HG03095 (cell line): ENCODE data around the gene SDF4.

Experiments used
- ATAC-seq: cut with Tn5 transposase; IDR thresholded peaks from one replicate; pipeline ENCODE4 v1.9.1; 2021; ENCODE audit warnings: moderate library complexity; ENCODE audit not compliant: unreplicated experiment

Gene SDF4

DNA sequence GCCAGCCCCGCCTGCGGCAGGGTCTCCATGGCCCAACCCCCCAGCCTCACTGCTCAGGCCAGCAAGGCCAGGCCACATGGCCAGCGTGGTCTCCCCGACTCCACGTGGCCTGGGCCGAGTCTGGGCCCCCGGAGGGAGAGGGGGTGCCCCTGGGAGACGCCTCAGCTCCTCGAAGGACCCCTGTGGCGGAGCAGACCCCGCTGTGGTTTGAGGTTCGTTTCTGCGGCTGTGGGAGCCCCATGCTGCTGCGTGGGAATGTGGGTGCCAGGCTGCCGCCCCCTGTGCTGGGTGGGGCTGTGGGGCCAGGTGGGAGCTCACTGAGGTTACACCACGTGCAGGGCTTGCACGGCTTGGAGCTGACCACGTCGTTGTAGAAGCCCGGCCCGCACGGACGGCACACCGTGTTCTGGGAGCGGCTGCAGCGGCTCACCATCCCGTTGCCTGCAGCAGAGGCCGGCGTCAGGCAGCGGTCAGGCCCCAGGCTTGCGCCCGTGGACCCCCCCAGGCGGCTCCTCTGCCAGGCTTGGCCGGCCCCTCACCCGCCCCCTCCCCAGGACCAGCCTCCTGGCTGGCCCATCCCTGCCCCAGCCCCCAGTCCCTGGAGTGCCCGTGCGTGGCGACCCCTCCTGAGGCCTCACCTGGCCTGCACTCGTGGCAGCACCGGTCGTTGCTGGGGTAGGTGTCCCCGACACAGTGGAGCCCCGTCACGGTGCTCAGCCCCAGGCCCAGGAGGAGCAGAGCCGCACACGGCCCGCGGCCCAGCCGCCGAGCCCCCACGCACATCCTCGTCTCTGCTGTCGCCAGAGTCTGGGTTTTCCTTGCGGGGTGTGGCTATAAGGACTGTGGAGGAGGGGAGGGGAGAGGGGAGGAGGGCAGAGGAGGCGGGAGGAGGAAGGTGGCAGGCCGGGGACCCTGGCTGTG is 18.2 kb downstream of the SDF4 start, which contains the start of gene TNFRSF4:
Gene TNFRSF4, minus strand, starts transcription at position 809 of the 921 bp plus-strand sequence. Its CDS starts 26 bp downstream, at position 783.
- ATAC-seq, result no peak

DNA sequence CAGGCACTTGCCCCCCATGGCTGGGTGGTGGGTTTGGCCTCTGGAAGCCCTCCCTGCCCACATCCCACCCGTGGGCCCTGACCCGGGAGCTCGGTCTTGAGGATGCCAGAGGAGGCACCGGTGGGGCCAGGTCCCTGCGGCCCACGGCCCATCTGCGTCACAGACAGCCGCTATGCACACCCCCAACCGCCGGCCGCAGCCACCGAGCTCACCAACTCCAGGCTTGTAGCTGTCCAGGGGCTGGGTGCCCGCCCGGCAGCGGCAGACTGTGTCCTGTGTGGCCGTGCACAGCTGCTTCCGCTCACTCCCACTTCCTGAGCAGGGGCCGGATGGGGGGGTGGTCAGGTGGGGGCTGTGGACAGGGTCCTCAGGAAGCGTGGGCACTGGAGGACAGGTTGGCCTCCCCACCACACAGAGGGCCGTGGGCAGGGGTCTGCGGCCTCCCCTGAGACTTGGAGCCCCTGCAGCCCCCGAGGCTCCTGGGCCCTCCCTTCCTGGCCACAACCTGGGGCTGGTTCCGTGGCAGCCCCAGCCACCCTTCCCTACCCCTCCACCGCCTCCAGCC is 18.9 kb downstream of the SDF4 start:
- no peak for ATAC-seq

DNA sequence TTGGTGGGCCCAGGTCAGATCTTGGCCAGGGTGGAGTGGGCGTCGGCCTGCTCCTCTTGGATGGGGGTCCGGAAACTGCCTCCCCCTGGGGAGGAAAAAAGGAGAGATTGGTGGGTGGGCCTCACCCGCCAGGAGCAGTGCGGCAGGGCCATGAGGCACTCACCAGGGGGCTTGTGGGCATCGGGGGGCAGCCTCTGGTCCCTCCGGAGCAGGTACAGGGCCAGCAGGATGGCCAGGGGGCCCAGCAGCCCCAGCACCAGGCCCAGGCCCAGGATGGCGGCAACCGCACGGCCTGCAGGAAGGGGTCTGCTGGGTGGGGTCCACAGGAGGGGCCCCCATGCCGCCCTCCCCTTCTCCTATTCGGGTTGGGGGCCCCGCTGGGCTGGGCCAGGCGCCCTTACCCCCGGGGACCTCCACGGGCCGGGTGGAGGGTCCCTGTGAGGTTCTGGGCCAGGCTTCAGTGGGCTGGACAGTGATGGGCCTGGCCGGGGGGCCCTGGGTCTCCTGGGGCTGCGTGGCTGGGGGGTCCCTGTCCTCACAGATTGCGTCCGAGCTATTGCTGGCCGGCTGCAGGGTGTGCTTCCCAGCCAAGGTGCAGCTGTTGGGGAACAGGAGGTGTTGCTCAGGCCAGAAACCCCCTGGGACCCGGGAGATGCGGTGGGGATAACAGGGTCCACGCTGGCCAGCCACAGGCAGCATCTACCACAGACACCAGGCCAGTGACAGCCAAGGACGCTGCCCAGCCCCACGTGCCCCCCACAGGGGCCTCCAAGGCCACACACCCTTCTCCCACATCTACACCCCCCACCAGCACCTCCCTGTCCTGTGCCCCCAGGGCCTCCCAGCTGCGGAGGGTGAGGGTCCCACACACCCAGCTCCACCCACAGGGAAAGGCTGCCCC is 20.0 kb downstream of the SDF4 start:
- no peak for ATAC-seq

DNA sequence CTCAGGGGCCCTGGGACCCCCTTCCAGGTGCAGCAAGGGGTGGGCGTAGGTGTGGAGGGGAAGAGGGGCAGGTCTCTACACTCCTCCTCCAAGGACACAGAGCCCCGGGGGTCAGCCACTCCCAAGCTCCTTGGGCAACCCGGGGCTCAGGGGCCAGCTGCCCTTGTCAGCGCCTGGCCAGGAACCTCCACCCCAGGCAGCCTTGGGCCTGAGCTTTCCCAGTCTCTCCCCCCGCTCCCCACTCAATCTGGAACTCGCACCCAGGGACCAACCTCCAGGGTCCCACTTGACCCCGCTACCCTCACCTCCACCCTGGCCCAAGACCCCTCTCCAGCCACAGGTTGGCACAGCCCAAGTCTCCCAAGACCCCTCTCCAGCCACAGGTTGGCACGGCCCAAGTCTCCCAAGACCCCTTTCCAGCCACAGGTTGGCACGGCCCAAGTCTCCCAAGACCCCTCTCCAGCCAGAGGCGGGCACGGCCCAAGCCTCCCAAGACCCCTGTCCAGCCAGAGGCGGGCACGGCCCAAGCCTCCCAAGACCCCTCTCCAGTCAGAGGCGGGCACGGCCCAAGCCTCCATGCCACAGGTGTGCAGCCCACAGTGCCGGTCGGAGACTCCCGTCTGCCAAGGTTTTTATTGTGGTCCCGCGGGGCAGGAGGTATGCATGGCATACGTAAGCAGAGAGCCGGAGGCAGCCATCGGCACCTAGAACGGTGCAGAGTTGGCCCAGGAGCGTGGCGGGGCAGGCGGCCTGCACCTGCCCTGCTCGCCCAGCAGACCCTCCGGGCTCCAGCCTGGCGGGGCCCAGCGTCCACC is 20.9 kb downstream of the SDF4 start:
- no peak for ATAC-seq

DNA sequence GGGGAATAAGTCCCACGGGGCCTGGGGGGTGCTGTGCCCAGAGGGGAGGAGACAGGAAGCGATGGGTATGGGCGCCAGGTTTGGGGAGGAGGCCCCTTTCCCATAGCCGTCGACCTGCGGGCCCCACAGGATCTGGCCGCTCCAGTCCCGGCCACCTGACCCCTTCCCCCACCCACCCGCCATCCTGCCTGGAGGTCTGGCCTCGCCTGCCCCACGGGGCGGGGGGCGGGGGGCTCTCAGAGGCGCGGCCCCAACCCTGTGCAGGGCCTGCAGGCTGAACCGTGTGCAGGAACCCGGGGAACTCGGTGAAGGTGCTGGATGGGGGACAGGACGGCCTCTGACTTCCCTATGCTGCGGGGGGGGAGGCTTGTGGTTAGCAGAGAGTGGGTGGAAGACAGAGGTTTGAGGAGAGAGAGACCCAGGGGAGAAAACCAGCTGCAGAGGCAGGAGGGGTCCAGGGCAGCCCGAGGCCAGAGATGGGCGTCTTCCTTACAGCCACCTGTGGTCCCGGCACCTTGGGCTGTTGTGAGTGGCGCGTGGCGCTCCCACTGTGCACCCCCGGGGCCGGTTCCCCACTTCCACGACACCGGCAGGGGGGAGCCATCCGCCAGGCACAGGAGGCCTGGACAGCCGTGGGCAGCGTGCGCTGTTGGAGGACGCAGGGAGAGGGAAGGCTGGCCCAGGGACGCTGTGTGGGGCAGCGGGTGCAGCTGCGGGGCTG is 22.9 kb downstream of the SDF4 start:
- ATAC-seq, result no peak

DNA sequence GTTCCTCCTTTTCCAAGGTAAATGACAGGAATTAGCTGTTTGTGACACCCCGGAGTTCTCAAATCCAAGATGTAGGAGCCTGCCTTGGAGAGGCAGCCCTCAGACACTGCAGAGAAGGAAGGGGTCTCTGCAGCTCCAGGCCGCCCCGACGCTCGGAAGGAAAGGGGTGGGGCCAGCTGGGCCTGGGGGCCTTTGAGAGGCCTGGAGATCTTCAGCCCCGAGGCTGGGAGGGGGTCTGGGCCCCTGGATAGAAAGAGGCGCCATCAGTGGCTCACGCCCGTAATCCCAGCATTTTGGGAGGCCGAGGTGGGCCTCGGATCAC is 24.3 kb downstream of the SDF4 start:
- no peak for ATAC-seq

DNA sequence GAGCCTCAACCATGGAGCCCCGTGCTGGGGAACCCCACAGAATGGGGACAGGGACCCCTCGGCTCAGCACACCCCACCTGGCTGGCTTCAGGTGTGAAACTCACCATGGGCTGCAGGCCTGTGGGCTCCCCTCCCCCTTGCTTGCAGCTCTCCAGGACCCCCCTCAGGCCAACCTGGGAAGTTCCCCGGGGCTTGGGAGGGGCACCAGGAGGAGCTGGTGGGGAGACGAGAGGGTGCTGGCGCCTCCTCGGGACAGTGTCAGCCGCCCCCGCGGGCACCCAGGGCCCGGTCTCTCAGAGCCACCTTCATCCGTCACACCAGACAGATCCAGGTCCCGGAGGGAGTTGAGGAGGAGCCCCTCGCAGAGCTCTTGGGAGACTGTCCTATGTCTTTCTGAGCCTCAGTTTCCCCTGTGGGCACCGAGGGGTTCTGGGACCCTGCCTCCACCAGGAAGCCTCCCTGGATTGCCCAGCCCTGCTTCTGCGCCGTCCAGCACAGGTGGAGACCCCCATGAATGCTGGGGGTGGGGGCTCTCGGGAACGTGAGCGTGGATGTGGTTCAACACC is 24.8 kb downstream of the SDF4 start:
- ATAC-seq, result no peak

DNA sequence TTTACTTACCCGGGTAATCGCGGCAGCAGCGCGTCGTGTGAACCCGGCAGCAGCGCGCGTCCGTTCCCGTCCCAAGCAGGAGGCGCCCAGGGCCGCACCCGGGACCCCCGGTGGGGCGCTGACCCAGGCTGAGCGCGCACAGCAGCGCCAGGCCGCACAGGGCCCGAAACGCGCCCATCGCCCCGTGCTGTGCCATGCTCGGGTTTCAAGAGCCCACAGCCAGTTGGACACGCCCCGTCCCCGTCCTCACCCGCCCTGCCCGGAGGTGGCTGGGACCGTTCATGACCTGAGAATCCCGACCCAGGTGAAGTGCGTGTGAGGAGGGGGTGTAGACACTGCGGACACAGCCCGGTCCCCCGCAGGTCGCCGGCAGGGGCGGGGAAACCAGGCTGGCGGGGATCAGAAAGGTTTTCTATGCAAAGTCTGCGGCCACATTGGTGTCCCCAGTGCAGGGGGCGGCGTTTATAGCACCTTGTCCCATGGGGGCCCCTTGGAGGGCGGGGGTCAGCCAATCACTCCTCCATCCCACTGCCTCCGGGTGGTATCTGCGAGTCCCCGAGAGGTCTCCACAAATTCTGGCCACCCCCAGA is 25.3 kb downstream of the SDF4 start, which contains the start of gene TNFRSF18:
Gene TNFRSF18, minus strand, starts transcription at position 217 of the 590 bp plus-strand sequence. Its CDS starts 21 bp downstream, at position 196.
- no peak for ATAC-seq

DNA sequence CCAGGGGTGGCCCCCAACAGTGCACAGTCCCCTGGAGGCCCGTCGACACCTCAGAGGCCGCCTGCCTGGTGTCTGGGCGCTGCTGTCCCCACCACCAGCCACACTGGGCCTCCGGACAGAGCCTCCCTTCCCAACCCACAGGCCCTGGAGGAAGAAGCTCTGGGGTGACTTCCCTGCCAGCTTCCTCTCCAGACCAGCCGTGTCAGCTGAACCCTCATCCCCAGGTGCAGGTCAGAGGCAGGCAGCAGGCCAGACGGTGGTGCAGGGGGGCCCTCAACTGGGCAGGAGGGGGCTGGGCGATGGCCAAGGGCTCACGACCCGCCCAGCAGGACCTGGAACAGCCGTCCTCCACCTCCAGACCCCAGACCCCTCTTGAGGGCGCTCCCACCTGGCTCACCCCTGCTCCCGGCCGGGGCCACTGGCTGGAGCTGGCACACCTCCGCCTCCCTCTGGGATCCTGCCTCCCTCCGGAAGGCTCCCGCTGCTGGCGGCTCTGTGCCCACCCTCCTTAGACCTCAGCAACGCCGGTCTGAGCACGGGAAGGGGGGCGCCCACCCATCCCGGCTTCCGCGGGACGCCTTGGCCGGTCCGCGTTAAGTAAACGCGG is 25.9 kb downstream of the SDF4 start:
- ATAC-seq, result no peak

DNA sequence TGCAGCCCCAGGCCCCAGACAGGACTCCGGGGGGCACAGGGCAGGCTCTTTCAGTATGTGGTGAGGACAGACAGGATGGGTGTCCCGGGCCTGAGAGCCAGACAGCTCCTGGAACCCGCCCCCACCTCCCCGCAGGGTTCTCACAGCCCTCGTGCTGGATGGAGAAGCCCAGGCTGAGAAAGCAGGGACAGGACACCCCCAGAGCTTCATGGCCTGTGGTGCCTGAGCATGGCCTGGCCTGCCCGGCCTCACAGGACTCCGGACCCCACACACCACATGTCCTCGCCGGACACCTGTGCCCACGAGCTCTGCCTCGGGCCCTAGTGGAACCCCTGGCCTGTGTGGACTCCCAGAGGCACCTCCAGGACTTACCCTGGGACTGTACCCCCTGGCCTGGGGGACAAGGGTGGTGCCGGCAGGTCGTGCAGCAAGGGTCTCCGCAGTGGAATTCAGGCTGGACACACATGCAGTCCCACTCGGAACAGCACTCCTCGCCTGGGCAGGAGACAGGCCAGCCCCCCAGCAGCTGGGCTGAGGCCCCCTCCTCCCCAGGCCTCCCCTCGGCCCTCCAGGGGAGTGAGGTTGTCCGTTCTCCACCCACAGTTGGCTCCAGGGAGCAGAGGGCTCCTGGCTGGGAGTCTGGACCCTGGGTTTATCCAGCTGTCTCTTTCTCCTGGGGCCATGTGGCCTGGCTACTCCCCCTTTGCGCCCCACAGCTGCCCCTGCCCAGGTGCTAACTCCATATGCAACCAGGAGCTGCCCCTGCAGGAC is 26.6 kb downstream of the SDF4 start:
- ATAC-seq, result no peak

DNA sequence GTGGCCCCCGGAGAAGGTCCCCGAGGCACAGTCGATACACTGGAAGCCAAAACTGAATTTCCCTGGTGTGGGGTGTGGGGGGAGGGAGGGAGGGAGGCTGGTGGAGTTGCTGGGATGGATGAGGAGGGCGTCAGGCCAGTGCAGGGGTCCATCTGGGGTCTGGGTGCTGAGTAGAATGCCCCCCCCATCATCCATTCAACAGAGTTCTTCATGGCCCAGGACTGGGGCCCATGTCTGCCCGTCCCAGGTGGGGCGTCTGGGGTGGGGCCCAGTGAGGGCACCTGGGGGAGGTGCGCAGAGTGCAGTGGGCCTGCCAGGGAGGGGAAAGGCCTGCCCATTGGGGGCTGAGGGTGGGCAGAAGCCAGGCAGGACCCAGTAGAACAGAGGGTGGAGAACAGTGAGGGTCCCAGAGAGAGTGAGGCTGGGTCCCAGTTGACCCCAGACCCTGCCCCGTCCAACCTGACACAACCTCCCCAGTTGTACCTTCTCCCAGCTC is 27.3 kb downstream of the SDF4 start:
- no peak for ATAC-seq

DNA sequence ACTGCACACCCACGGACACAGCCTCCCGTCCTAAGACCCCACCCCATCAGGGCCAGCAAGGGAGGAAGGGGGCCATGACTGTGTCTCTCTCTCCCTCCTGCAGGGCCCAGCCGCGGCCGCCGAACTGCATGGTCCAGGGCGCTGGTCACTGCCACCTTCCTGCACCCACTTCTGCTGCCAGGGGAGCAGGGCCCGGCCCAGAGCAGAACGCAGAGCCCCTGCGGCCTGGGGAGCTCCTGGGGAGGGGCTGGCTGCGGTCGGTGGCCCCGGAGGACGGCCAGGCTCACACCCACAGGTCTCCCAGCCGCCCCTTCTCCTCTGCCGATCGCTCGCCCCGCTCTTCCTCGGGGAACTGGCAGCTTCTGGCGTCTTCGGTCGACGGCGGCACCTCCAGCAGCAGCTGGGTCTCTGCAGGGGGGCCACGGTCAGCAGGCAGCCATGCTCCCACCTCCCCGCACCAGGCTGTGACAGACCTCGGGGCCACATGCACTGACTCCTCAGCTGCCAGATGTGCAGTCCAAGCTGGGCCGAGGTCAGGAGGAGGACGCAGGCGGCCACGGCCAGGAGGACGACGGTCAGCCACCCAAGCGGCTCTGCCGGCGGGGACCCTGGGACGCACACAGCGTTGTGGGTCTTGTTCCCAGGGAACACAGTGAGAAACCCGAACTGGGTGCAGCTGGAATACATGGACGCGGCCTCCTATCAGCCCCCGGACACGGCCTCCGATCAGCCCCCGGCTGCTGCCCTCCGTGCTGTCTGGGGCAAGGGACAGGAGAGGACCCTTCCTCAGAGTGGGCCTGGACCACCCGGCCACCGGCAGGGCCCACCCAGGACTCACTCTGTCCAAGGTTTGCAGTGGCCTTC is 28.0 kb downstream of the SDF4 start:
- ATAC-seq, result no peak

DNA sequence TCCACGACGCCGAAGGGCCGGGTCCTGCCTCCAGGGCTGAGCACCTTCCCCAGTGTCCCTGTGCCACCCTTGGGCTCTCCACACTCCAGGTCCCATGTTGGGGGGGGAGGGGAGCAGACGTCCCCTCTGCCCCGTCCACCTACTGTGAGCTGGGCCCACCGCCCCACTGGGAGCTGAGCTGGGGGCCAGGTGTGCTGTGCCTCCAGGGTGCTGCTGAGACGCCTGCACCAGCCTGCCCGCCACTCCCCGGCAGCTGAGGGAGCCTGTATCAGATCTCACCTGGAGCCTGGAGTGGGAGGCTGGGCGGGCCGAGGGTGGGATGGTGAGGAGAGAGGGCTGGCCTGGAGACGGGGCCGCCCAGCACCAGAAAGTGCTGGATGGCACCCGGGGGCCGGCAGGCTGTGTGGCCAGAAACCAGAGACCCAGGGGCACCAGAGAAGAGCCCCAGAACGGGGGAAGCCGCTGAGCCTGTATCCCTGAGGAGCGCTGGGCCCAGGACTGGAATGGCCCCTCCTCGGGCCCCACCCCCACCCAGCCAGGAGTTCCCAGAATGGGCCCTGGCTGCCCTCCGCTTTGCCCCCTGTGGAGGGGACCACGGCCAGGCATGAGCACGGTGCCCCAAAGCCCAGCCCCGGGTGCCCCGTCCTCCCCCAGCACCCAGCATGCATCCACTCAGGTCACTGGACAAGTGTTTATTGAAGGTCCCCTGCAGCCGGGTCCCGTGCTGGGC is 28.8 kb downstream of the SDF4 start:
- no peak for ATAC-seq

DNA sequence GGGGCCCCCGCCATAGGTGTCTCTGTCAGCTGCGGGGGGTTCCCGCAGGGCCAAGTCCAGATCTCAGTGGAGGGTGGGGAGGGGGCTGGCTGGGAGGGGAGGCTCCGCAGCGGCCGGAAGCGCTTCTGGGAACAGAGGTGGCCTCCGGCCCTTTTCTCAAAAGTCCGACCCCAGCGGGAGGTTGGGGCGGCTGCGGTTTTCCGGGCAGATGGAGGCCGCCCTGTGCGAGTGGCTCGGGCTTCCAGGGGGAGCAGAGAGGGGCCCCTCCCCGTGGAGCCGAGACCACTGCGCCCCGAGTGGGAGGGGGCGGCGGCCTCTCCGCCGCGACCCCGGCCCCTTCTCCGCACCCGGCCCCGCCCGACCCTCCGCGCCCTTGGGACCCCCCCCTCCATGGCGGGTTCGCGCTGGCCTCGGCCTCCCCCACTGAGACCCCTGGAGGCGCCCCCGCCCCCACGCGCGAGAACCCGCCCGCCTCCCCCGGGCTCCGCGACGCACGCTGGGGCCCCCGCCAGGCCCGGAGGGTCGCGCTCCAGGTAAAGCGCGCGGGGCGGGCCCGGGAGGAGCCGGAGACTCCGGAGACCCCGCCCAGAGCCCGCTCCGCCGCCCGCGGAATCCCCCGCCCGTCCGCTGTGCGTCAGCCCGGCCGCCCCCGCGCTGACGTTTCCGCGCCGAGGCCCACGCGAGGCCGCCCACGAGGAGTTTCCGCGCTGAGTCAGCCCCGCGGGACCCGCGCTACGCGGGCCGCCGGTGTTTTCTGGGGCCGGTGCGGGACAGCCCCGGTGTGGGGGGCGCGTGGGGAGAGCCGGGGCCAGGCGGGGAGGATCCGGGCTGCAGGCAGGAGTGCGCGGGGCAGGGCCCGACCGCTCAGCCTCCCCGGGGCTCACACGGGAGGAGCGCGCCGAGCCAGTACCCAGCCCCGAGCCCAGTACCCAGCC is 30.7 kb downstream of the SDF4 start:
- no peak for ATAC-seq
